SK-N-SH (cell line): ENCODE results near the gene KRTAP5-11. TPM values are rescaled to one million over a fixed set of nuclear protein-coding genes. Genes with fewer than 3 reads are reported as not detected.

Source experiments
- CTCF ChIA-PET: fragments of 300-600, 350-600 bp; formaldehyde crosslinking; extraction: SDS; loops from one replicate; lab custom pipeline; 2021; lab: Yijun Ruan, JAX
- POLR2A ChIA-PET: fragments of 350-600 bp; sonication (Branson Sonifier 250); formaldehyde crosslinking; extraction: SDS; loops from one replicate; lab custom pipeline; 2020; ENCODE audit warnings: antibody characterized with exemption, inconsistent platforms; lab: Yijun Ruan, JAX
- DNase-seq: peaks from one replicate; pipeline ENCODE4 v3.0.0; 2012
- H2AFZ ChIP-seq: fragments of 200-600 bp; sonication (generic); 2 replicates; pipeline ENCODE4 v1.8.1; 2016; ENCODE audit warnings: antibody characterized with exemption, mild to moderate bottlenecking, low read depth
- H3F3A ChIP-seq: fragments of 200-600 bp; sonication (generic); replicated peaks from 2 replicates; pipeline ENCODE3; 2016; ENCODE audit warnings: antibody characterized with exemption, mild to moderate bottlenecking; ENCODE audit not compliant: insufficient read depth
- H3K27ac ChIP-seq, 2 experiments: fragments of 200-500 bp in 1 of 2; fragments of 200-600 bp in 1 of 2; sonication (Bioruptor generic) in 1 of 2; sonication (generic), shearing (Covaris generic) in 1 of 2; 2 replicates each; pipeline versions ENCODE4 v1.5.1 to v1.6.1; 2014 to 2016; ENCODE audit warnings: low read depth in 2 of 2, inconsistent platforms in 1 of 2, low read length in 1 of 2, mild to moderate bottlenecking in 1 of 2, mixed read lengths in 1 of 2
- H3K27me3 ChIP-seq: fragments of 200-600 bp; sonication (generic), shearing (Covaris generic); 2 replicates; pipeline ENCODE4 v1.6.1; 2016; ENCODE audit warnings: mixed run types; ENCODE audit not compliant: insufficient read depth
- H3K36me3 ChIP-seq, 2 experiments: fragments of 200-500 bp in 1 of 2; fragments of 200-600 bp in 1 of 2; sonication (Bioruptor generic) in 1 of 2; sonication (generic) in 1 of 2; replicated peaks in 1 of 2; 2 replicates each; pipeline versions ENCODE3 to v1.5.1; 2014 to 2016; ENCODE audit warnings: low read length in 1 of 2, mild to moderate bottlenecking in 1 of 2; ENCODE audit not compliant: insufficient read depth in 2 of 2, control insufficient read depth in 1 of 2
- H3K4me1 ChIP-seq, 2 experiments: fragments of 200-500 bp in 1 of 2; fragments of 200-600 bp in 1 of 2; sonication (Bioruptor generic) in 1 of 2; sonication (generic), shearing (Covaris generic) in 1 of 2; 2 replicates each; pipeline versions ENCODE4 v1.5.1 to v1.6.1; 2014 to 2016; ENCODE audit warnings: low read depth in 1 of 2, low read length in 1 of 2, mixed run types in 1 of 2; ENCODE audit not compliant: insufficient read depth in 2 of 2, control insufficient read depth in 1 of 2
- H3K4me2 ChIP-seq: fragments of 200-600 bp; sonication (generic), shearing (Covaris generic); 2 replicates; pipeline ENCODE4 v1.6.1; 2017; ENCODE audit warnings: mixed run types
- H3K4me3 ChIP-seq, 2 experiments: fragments of 200-500 bp in 1 of 2; fragments of 200-600 bp in 1 of 2; sonication (Bioruptor generic) in 1 of 2; sonication (generic), shearing (Covaris generic) in 1 of 2; 2 replicates each; pipeline versions ENCODE4 v1.5.1 to v1.8.1; 2014 to 2016; ENCODE audit warnings: low read depth in 2 of 2, inconsistent platforms in 1 of 2, low read length in 1 of 2, mild to moderate bottlenecking in 1 of 2, mixed read lengths in 1 of 2, moderate library complexity in 1 of 2
- H3K79me2 ChIP-seq: fragments of 200-600 bp; sonication (generic); 2 replicates; pipeline ENCODE4 v1.8.1; 2017; ENCODE audit warnings: mild to moderate bottlenecking; ENCODE audit not compliant: insufficient read depth
- H3K9ac ChIP-seq: fragments of 200-600 bp; sonication (generic); 2 replicates; pipeline ENCODE4 v1.6.1; 2017; ENCODE audit warnings: mixed run types
- H3K9me2 ChIP-seq: fragments of 200-600 bp; sonication (generic); 2 replicates; pipeline ENCODE4 v1.6.1; 2017; ENCODE audit warnings: mixed run types
- H3K9me3 ChIP-seq: fragments of 200-600 bp; sonication (generic); 2 replicates; pipeline ENCODE4 v1.6.1; 2017; ENCODE audit warnings: mixed run types, mild to moderate bottlenecking, moderate library complexity
- H4K20me1 ChIP-seq: fragments of 200-600 bp; sonication (generic); 2 replicates; pipeline ENCODE4 v1.6.1; 2017; ENCODE audit warnings: mild to moderate bottlenecking, mixed run types; ENCODE audit not compliant: insufficient read depth
- CHD2 ChIP-seq: fragments of 150-350 bp; IDR thresholded peaks from 2 replicates; pipeline ENCODE4 v1.6.1; 2018; ENCODE audit warnings: low read length; ENCODE audit not compliant: partially characterized antibody
- ELF1 ChIP-seq: IDR thresholded peaks from 2 replicates; pipeline ENCODE4 v1.4.0; 2012
- EP300 ChIP-seq, 2 experiments: IDR thresholded peaks; 2 replicates each; pipeline versions ENCODE4 v1.4.0 to v1.6.1; 2012; ENCODE audit warnings: borderline replicate concordance in 1 of 2, low read depth in 1 of 2, low read length in 1 of 2
- EZH2phosphoT487 ChIP-seq: fragments of 200-600 bp; sonication (generic); IDR thresholded peaks from 2 replicates; pipeline ENCODE4 v1.6.1; 2017; ENCODE audit warnings: low read depth, mixed run types, mild to moderate bottlenecking, antibody characterized with exemption, moderate library complexity, borderline replicate concordance
- FOSL2 ChIP-seq: IDR thresholded peaks from 2 replicates; pipeline ENCODE4 v1.4.0; 2012; ENCODE audit warnings: low read depth, mild to moderate bottlenecking, moderate library complexity, borderline replicate concordance
- FOXJ3 ChIP-seq: sonication (generic); formaldehyde crosslinking; IDR thresholded peaks from 2 replicates; pipeline ENCODE4 v1.5.1; 2020; ENCODE audit warnings: mild to moderate bottlenecking, missing genetic modification reagents
- JUND ChIP-seq: IDR thresholded peaks from 2 replicates; pipeline ENCODE4 v1.4.0; 2012
- MEF2A ChIP-seq: IDR thresholded peaks from 2 replicates; pipeline ENCODE4 v1.4.0; 2012; ENCODE audit warnings: low read depth, borderline replicate concordance
- NFIC ChIP-seq: IDR thresholded peaks from 2 replicates; pipeline ENCODE4 v1.4.0; 2012; ENCODE audit warnings: borderline replicate concordance
- POLR2AphosphoS5 ChIP-seq: IDR thresholded peaks from 2 replicates; pipeline ENCODE4 v1.6.1; 2012; ENCODE audit warnings: low read depth, low read length
- RAD21 ChIP-seq: IDR thresholded peaks from 2 replicates; pipeline ENCODE4 v1.6.1; 2012; ENCODE audit warnings: mild to moderate bottlenecking, low read length
- RFX5 ChIP-seq: IDR thresholded peaks from 2 replicates; pipeline ENCODE4 v1.6.1; 2012; ENCODE audit warnings: mild to moderate bottlenecking, improper control_type of control experiment, low read length
- TEAD4 ChIP-seq: IDR thresholded peaks from 2 replicates; pipeline ENCODE4 v1.4.0; 2012; ENCODE audit warnings: mild to moderate bottlenecking, borderline replicate concordance; ENCODE audit not compliant: insufficient read depth
- YY1 ChIP-seq: IDR thresholded peaks from 2 replicates; pipeline ENCODE4 v1.4.0; 2012; ENCODE audit warnings: low read depth, mild to moderate bottlenecking
- WGBS: methylation state at CpG from one replicate; pipeline ENCODE4 v1.1.6; 2017; ENCODE audit warnings: low lambda C conversion rate; 5-methylcytosine and 5-hydroxymethylcytosine counted together
- polyA plus RNA-seq, 3 experiments: library from polyadenylated mRNA; depleted of rRNA; stranded (reverse); fragments of >200 nt; gene quantifications; 2 replicates each; pipeline ENCODE4 v1.2.3, GENCODE V29; 2012
- TF ChIP-seq, protein P1 (sequence below): IDR thresholded peaks from 2 replicates; pipeline ENCODE4 v1.6.1; 2012; ENCODE audit warnings: mild to moderate bottlenecking, low read depth, low read length, moderate library complexity
- TF ChIP-seq, protein P2 (sequence below): fragments of 200-600 bp; sonication (generic); IDR thresholded peaks from 2 replicates; pipeline ENCODE4 v1.6.1; 2017; ENCODE audit warnings: antibody characterized with exemption, mild to moderate bottlenecking, moderate library complexity
- TF ChIP-seq, protein P3 (sequence below): fragments of 150-350 bp; IDR thresholded peaks from 2 replicates; pipeline ENCODE4 v1.6.1; 2016; ENCODE audit warnings: mild to moderate bottlenecking, low read depth, low read length
- TF ChIP-seq, protein P4 (sequence below): IDR thresholded peaks from 2 replicates; pipeline ENCODE4 v1.4.0; 2012; ENCODE audit warnings: low read depth, borderline replicate concordance

KRTAP5-11 gene
- polyA plus RNA-seq, 1 of the 3 experiments (the other 2 are of a cell fraction) = not detected

DNA sequence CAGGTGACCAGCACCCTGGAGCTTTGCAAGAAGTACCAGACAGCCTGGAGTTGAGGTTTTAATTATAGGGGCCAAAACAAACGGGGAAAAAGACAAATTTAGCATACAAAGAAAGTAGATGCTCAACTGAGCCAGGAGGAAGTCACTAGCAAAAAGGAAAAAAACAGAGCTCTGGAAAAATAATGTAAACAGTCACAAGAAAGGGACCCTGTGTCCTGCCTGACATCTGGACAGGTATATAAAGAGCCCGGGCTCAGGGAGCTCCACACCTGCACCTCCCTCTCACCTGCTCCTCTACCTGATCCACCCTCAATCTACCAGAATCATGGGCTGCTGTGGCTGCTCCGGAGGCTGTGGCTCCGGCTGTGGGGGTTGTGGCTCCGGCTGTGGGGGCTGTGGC lies 17.4 kb downstream of the KRTAP5-11 start, which contains the start of gene KRTAP5-10:
KRTAP5-10 (plus strand) TSS at position 301 of the 400 bp plus-strand sequence; CDS start at position 326, 25 bp downstream.
- H3K36me3 ChIP-seq = no peaks in the 10 kb centered on the region
- no peaks in the 10 kb centered on the region for H3K9me3 ChIP-seq
- no peak for DNase-seq
- no peaks in the 10 kb centered on the region for H3K9me2 ChIP-seq
- H3K79me2 ChIP-seq = no peaks in the 10 kb centered on the region
- 24% methylated on average over 4 of the region's 5 CpGs for WGBS
- ChIA-PET CTCF (interaction anchor here (1.1 to 4.6 kb wide), 2 partner anchors 15 to 145 kb away, joined by 3 to 35 read pairs; no protein-coding TSS in a partner anchor), POLR2A (no interaction called here)
- no peaks in the 10 kb centered on the region for H4K20me1 ChIP-seq
- no peak within 1 kb of the TSS for H3K27ac ChIP-seq
- H3K4me1 ChIP-seq = peaks cover 0 to 15% of the 10 kb centered on the region in 2 experiments; a peak in 1 of 4 replicates
- no peak within 1 kb of the TSS for H3K4me3 ChIP-seq
- H3F3A ChIP-seq = no peaks in the 10 kb centered on the region
- no peak within 1 kb of the TSS for H3K4me2 ChIP-seq
- no peaks in the 10 kb centered on the region for H3K27me3 ChIP-seq
- H3K9ac ChIP-seq = no peak within 1 kb of the TSS
- TF ChIP-seq JUND (no peak), YY1 (no peak), MEF2A (no peak), POLR2AphosphoS5 (no peak), EP300 (IDR thresholded peaks at IDR 0.05; ENCODE audit: borderline replicate concordance in 1 of 2, low read depth in 1 of 2, low read length in 1 of 2) (no peak), CHD2 (no peak), FOXJ3 (CRISPR knock-in tag) (no peak), TEAD4 (no peak), RFX5 (no peak), FOSL2 (no peak), NFIC (no peak), EZH2phosphoT487 (no peak), ELF1 (no peak), RAD21 (no peak)
- TF ChIP-seq, protein P1, sequence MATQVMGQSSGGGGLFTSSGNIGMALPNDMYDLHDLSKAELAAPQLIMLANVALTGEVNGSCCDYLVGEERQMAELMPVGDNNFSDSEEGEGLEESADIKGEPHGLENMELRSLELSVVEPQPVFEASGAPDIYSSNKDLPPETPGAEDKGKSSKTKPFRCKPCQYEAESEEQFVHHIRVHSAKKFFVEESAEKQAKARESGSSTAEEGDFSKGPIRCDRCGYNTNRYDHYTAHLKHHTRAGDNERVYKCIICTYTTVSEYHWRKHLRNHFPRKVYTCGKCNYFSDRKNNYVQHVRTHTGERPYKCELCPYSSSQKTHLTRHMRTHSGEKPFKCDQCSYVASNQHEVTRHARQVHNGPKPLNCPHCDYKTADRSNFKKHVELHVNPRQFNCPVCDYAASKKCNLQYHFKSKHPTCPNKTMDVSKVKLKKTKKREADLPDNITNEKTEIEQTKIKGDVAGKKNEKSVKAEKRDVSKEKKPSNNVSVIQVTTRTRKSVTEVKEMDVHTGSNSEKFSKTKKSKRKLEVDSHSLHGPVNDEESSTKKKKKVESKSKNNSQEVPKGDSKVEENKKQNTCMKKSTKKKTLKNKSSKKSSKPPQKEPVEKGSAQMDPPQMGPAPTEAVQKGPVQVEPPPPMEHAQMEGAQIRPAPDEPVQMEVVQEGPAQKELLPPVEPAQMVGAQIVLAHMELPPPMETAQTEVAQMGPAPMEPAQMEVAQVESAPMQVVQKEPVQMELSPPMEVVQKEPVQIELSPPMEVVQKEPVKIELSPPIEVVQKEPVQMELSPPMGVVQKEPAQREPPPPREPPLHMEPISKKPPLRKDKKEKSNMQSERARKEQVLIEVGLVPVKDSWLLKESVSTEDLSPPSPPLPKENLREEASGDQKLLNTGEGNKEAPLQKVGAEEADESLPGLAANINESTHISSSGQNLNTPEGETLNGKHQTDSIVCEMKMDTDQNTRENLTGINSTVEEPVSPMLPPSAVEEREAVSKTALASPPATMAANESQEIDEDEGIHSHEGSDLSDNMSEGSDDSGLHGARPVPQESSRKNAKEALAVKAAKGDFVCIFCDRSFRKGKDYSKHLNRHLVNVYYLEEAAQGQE = no peak
- TF ChIP-seq, protein P2, sequence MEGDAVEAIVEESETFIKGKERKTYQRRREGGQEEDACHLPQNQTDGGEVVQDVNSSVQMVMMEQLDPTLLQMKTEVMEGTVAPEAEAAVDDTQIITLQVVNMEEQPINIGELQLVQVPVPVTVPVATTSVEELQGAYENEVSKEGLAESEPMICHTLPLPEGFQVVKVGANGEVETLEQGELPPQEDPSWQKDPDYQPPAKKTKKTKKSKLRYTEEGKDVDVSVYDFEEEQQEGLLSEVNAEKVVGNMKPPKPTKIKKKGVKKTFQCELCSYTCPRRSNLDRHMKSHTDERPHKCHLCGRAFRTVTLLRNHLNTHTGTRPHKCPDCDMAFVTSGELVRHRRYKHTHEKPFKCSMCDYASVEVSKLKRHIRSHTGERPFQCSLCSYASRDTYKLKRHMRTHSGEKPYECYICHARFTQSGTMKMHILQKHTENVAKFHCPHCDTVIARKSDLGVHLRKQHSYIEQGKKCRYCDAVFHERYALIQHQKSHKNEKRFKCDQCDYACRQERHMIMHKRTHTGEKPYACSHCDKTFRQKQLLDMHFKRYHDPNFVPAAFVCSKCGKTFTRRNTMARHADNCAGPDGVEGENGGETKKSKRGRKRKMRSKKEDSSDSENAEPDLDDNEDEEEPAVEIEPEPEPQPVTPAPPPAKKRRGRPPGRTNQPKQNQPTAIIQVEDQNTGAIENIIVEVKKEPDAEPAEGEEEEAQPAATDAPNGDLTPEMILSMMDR = no peak
- TF ChIP-seq, protein P3, sequence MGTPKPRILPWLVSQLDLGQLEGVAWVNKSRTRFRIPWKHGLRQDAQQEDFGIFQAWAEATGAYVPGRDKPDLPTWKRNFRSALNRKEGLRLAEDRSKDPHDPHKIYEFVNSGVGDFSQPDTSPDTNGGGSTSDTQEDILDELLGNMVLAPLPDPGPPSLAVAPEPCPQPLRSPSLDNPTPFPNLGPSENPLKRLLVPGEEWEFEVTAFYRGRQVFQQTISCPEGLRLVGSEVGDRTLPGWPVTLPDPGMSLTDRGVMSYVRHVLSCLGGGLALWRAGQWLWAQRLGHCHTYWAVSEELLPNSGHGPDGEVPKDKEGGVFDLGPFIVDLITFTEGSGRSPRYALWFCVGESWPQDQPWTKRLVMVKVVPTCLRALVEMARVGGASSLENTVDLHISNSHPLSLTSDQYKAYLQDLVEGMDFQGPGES = no peak
- TF ChIP-seq, protein P4, sequence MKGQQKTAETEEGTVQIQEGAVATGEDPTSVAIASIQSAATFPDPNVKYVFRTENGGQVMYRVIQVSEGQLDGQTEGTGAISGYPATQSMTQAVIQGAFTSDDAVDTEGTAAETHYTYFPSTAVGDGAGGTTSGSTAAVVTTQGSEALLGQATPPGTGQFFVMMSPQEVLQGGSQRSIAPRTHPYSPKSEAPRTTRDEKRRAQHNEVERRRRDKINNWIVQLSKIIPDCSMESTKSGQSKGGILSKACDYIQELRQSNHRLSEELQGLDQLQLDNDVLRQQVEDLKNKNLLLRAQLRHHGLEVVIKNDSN = no peak
- H2AFZ ChIP-seq = no peak within 1 kb of the TSS
